HUES6 (cell line): ENCODE data around the gene AKT3.

Experiments used
- H3K27ac ChIP-seq: 2 replicates; pipeline ENCODE4 v1.7.0; 2013; ENCODE audit warnings: low read depth, mild to moderate bottlenecking, low read length, inconsistent platforms
- H3K27me3 ChIP-seq: 2 replicates; pipeline ENCODE4 v1.6.1; 2013; ENCODE audit warnings: low read length; ENCODE audit not compliant: control insufficient read depth, insufficient read depth
- H3K36me3 ChIP-seq: 2 replicates; pipeline ENCODE4 v1.6.1; 2013; ENCODE audit warnings: low read length; ENCODE audit not compliant: control insufficient read depth, insufficient read depth
- H3K4me1 ChIP-seq: 2 replicates; pipeline ENCODE4 v1.6.1; 2013; ENCODE audit warnings: low read length; ENCODE audit not compliant: control insufficient read depth, insufficient read depth
- H3K4me3 ChIP-seq: 2 replicates; pipeline ENCODE4 v1.5.1; 2013; ENCODE audit warnings: low read depth, low read length
- H3K9ac ChIP-seq: one replicate; pipeline ENCODE4 v1.6.1; 2013; ENCODE audit warnings: mild to moderate bottlenecking, low read length
- H3K9me3 ChIP-seq: 2 replicates; pipeline ENCODE4 v1.6.1; 2013; ENCODE audit warnings: low read depth, low read length; ENCODE audit not compliant: control insufficient read depth, insufficient read depth

AKT3 gene

GRCh38 chr1:243561588-243562319 is 288.3 kb downstream of the AKT3 start:
- Histone ChIP-seq H3K4me1 (no peaks in the 10 kb centered on the region), H3K27ac (no peak overlapping the region), H3K9ac (no peak overlapping the region), H3K27me3 (no peaks in the 10 kb centered on the region), H3K4me3 (no peak overlapping the region), H3K9me3 (peaks cover 8% of the 10 kb centered on the region), H3K36me3 (peaks cover 11% of the 10 kb centered on the region)

DNA sequence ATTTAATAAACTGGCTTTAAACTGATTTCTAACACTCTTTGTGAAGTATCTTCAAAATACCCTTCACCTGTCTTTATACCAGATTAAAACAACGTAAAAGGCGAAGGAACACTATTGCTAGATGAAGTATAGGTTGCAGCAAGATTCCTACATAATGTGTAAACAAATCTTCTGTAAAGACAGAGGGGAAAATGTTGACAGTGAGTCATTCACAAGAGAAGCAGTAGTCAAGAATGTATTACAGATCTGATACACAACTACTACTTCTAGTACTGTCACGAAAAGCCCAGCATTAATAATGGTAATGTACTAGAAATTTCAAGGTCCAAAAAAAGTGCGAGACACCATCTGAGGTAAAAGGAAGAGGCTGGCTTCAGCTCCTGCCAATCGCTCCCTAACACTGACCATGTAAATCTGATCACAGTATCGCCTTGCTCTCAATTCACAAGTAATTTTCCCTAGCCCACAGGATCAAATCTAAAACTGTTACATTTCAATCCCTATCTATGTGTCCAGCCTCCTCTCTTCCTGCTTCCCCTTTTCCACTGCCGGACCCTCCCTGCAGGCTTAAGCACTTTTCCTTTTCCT is 290.4 kb downstream of the AKT3 start:
- Histone ChIP-seq H3K4me3 (no peak overlapping the region), H3K36me3 (peaks cover 11% of the 10 kb centered on the region), H3K9ac (no peak overlapping the region), H3K4me1 (no peaks in the 10 kb centered on the region), H3K27me3 (no peaks in the 10 kb centered on the region), H3K9me3 (peaks cover 8% of the 10 kb centered on the region), H3K27ac (no peak overlapping the region)

DNA sequence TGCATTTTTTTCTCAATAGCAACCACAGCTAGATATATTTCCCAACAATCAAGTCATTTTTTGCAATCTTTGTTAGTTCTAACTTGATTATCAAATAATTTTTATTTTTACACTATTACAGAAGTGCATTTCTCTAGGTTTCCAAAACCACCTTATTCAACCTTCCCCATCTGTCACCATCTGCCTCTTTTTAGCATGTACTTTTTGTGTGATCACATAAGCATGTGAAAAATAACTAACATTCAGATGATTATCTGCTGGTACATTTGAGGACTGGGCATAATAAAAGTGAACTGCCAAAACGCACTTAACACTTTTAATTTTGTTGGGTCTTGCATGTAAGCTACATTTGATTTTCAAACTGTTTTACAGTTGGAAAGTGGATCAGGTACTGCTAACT is 291.5 kb downstream of the AKT3 start:
- Histone ChIP-seq H3K4me1 (no peaks in the 10 kb centered on the region), H3K27me3 (no peaks in the 10 kb centered on the region), H3K4me3 (no peak overlapping the region), H3K36me3 (peaks cover 11% of the 10 kb centered on the region), H3K9me3 (peaks cover 8% of the 10 kb centered on the region), H3K9ac (no peak overlapping the region), H3K27ac (no peak overlapping the region)

DNA sequence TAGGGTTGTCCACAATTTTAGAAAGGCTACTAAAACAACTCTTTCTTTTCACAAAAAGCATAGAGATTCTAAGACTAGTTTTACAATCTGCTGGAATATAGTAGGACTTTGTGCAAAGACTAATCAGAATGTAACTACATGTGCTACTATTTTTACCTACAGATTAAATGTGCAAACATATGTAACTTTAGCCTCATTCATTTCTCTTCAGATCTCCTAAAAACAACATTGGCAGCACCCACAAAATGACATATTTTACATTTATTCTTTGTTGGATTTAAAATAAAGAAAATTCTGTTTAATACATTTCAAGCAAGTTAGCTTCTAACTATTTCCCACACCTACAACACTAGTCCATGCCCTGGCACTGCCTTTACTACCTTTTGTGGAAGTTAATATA is 292.2 kb downstream of the AKT3 start:
- Histone ChIP-seq H3K4me1 (no peaks in the 10 kb centered on the region), H3K4me3 (no peak overlapping the region), H3K36me3 (peaks cover 11% of the 10 kb centered on the region), H3K9ac (no peak overlapping the region), H3K27me3 (no peaks in the 10 kb centered on the region), H3K27ac (no peak overlapping the region), H3K9me3 (peaks cover 8% of the 10 kb centered on the region)

DNA sequence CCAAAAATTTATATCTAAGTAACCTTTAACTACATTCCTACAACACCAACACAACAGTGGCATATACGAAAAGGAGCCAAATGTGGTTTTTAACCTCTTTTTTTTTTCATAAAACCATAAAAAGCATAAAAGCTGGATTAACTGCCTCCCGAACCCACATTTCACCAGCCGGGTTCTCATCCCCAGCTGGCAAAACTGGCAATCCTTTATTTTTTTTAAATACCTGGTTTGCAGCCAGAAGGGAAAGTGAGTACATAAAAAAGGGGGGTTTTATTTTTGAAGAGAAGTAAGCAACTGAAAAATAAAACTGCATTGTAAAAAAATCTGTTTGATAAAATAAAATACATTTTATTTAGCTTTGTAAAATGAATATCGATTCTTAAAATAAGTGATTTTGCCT is 295.4 kb downstream of the AKT3 start:
- no peaks in the 10 kb centered on the region for H3K4me1 ChIP-seq
- H3K27me3 ChIP-seq = no peaks in the 10 kb centered on the region
- no peak overlapping the region for H3K4me3 ChIP-seq
- H3K36me3 ChIP-seq = no peaks in the 10 kb centered on the region
- no peak overlapping the region for H3K27ac ChIP-seq
- no peaks in the 10 kb centered on the region for H3K9me3 ChIP-seq
- no peak overlapping the region for H3K9ac ChIP-seq

GRCh38 chr1:243553090-243553489 is 297.0 kb downstream of the AKT3 start:
- no peaks in the 10 kb centered on the region for H3K9me3 ChIP-seq
- H3K4me3 ChIP-seq = no peak overlapping the region
- H3K27ac ChIP-seq = no peak overlapping the region
- no peak overlapping the region for H3K9ac ChIP-seq
- no peaks in the 10 kb centered on the region for H3K36me3 ChIP-seq
- no peaks in the 10 kb centered on the region for H3K27me3 ChIP-seq
- no peaks in the 10 kb centered on the region for H3K4me1 ChIP-seq

- Histone ChIP-seq H3K36me3 (no peaks in the 10 kb centered on the region; the same call in 1 of the 2 replicates), H3K9me3 (no peaks in the 10 kb centered on the region)
Observed at GRCh38 chr1:243550276-243550675, 299.8 kb downstream of the AKT3 start.

GRCh38 chr1:243549791-243550190 is 300.3 kb downstream of the AKT3 start:
- no peak overlapping the region for H3K9ac ChIP-seq
- no peaks in the 10 kb centered on the region; the same call in 1 of the 2 replicates for H3K36me3 ChIP-seq
- no peak overlapping the region for H3K4me3 ChIP-seq
- no peaks in the 10 kb centered on the region for H3K27me3 ChIP-seq
- H3K4me1 ChIP-seq = no peaks in the 10 kb centered on the region
- H3K27ac ChIP-seq = no peak overlapping the region
- H3K9me3 ChIP-seq = no peaks in the 10 kb centered on the region

More at GRCh38 chr1:243550276-243550675, 299.8 kb downstream of the AKT3 start:
- no peaks in the 10 kb centered on the region for H3K4me1 ChIP-seq
- H3K9ac ChIP-seq = no peak overlapping the region
- H3K27me3 ChIP-seq = no peaks in the 10 kb centered on the region
- no peak overlapping the region for H3K27ac ChIP-seq
- no peak overlapping the region for H3K4me3 ChIP-seq

- H3K9me3 ChIP-seq = no peaks in the 10 kb centered on the region
- H3K9ac ChIP-seq = no peak overlapping the region
- no peaks in the 10 kb centered on the region; the same call in 1 of the 2 replicates for H3K36me3 ChIP-seq
- H3K27ac ChIP-seq = no peak overlapping the region
- no peak overlapping the region for H3K4me3 ChIP-seq
- H3K27me3 ChIP-seq = no peaks in the 10 kb centered on the region
- H3K4me1 ChIP-seq = no peaks in the 10 kb centered on the region
Observed at GRCh38 chr1:243549108-243549507, 300.9 kb downstream of the AKT3 start.

DNA sequence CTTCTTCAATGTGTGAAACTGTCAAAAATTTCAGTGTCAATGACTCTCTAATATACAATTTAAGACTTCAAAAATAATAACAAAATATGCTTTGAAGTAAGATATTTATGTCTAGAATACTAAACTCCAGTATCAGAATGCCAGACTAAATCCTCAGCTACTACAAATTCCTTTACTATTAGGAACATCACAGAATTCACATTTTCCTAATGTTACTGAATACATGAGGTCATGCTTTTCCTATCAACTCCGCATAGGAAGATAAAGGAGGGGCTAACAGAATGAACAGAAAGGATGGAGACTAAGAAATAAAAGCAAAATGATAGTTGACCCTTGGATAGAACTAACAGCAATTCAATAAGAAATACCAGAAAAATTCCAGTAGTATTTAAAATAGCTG is 301.5 kb downstream of the AKT3 start:
- Histone ChIP-seq H3K36me3 (no peaks in the 10 kb centered on the region; the same call in 1 of the 2 replicates), H3K27ac (no peak overlapping the region), H3K9me3 (no peaks in the 10 kb centered on the region), H3K27me3 (no peaks in the 10 kb centered on the region), H3K4me1 (no peaks in the 10 kb centered on the region), H3K9ac (no peak overlapping the region), H3K4me3 (no peak overlapping the region)

GRCh38 chr1:243547891-243548290 is 302.2 kb downstream of the AKT3 start:
- Histone ChIP-seq H3K27ac (no peak overlapping the region), H3K36me3 (no peaks in the 10 kb centered on the region; the same call in 1 of the 2 replicates), H3K9me3 (no peaks in the 10 kb centered on the region), H3K4me1 (no peaks in the 10 kb centered on the region), H3K27me3 (no peaks in the 10 kb centered on the region), H3K4me3 (no peak overlapping the region), H3K9ac (no peak overlapping the region)
